Loucy (cell line): ENCODE measurements around the gene SEC14L2.

ENCODE experiments used
- CTCF ChIP-seq: fragments of 200-600 bp; sonication (generic); conservative IDR thresholded peaks from 2 replicates; pipeline ENCODE4 v1.5.1; 2014; ENCODE audit warnings: mild to moderate bottlenecking, antibody characterized with exemption, low read length
- EZH2phosphoT487 ChIP-seq: fragments of 200-600 bp; IDR thresholded peaks from 2 replicates; pipeline ENCODE4 v1.6.1; 2018; ENCODE audit warnings: antibody characterized with exemption, mild to moderate bottlenecking, moderate library complexity, borderline replicate concordance

GRCh38 chr22:30434843-30435242 lies 38.0 kb downstream of the SEC14L2 start:
- TF ChIP-seq CTCF: no peak
- TF ChIP-seq EZH2phosphoT487: no peak
